Transverse colon (tissue), 4 donors: ENCODE data around the gene CDCA5. TPM values are rescaled to one million over a fixed set of nuclear protein-coding genes. Genes with fewer than 3 reads are reported as not detected.
A peak's percentile ranks its signal among the peaks of the same experiment; 100 is the strongest.

ENCODE experiments used
- DNase-seq: peaks from one replicate; pipeline ENCODE4 v3.0.0-alpha.2; 2019
- H3K27ac ChIP-seq, 4 donors: fragments of 200-600 bp; sonication (generic); 2 replicates each; pipeline ENCODE4 v1.5.1; 2016 to 2018; ENCODE audit warnings: inconsistent platforms in 4 of 4
- H3K27me3 ChIP-seq: fragments of 200-600 bp; sonication (generic); 2 replicates; pipeline ENCODE4 v1.5.1; 2017; ENCODE audit warnings: inconsistent platforms
- H3K36me3 ChIP-seq, 4 donors: fragments of 200-600 bp; sonication (generic); 2 replicates each; pipeline ENCODE4 v1.5.1; 2017 to 2019; ENCODE audit warnings: inconsistent platforms in 4 of 4
- H3K4me1 ChIP-seq, 4 donors: fragments of 200-600 bp; sonication (generic); 2 replicates each; pipeline ENCODE4 v1.5.1; 2017 to 2020; ENCODE audit warnings: inconsistent platforms in 4 of 4
- H3K4me3 ChIP-seq, 4 donors: fragments of 200-600 bp; sonication (generic); 1 replicate in 1 of 4; 2 replicates in 3 of 4; pipeline versions ENCODE4 v1.5.1 to v1.6.1; 2017 to 2019; ENCODE audit warnings: inconsistent platforms in 4 of 4
- H3K9me3 ChIP-seq, 2 donors: fragments of 200-600 bp; sonication (generic); 2 replicates each; pipeline ENCODE4 v1.5.1; 2017 to 2019; ENCODE audit warnings: inconsistent platforms in 2 of 2
- EP300 ChIP-seq: sonication (generic); formaldehyde crosslinking; IDR thresholded peaks from one replicate; pipeline ENCODE4 v1.6.1; 2017; ENCODE audit warnings: antibody characterized with exemption, low read depth
- POLR2A ChIP-seq: fragments of 450-650 bp; IDR thresholded peaks from one replicate; pipeline ENCODE4 v1.6.1; 2016; ENCODE audit warnings: antibody characterized with exemption, mild to moderate bottlenecking, moderate library complexity
- POLR2AphosphoS5 ChIP-seq, 3 donors: sonication (generic); formaldehyde crosslinking; IDR thresholded peaks; one replicate each; pipeline ENCODE4 v1.6.1; 2016; ENCODE audit warnings: antibody characterized with exemption in 3 of 3
- WGBS, 2 donors: methylation state at CpG; one replicate each; pipeline ENCODE4 v1.1.5; 2018; ENCODE audit warnings: low coverage in 1 of 2; 5-methylcytosine and 5-hydroxymethylcytosine counted together
- in situ Hi-C, 4 donors: fragments of 200-750 bp; cut with MboI; loops; one replicate each; pipeline versions ENCODE4 v1.15.0 to v1.15.1; 2017; ENCODE audit warnings: low sequenced_read_pairs in 3 of 4, low pct_ligation_motif_present in 1 of 4, low pct_unique_long_range_greater_than_20kb in 1 of 4
- intact Hi-C: fragments of 100-400 bp; cut with DNase I; formaldehyde crosslinking; loops from one replicate; pipeline ENCODE4 v1.15.1; 2023; ENCODE audit warnings: low total_unique reads
- total RNA-seq, 4 donors: library from RNA; depleted of rRNA; stranded (reverse); fragments of >200 nt; gene quantifications; one replicate each; pipeline ENCODE4 v1.1.0, GENCODE V29; 2016
- TF ChIP-seq, protein P1 (sequence below), 5 experiments: fragments of 200-600 bp in 3 of 5; fragments of 450-650 bp in 2 of 5; sonication (generic) in 3 of 5; IDR thresholded peaks; 1 replicate in 2 of 5; 2 replicates in 3 of 5; pipeline ENCODE4 v1.5.1; 2016 to 2017; ENCODE audit warnings: antibody characterized with exemption in 5 of 5, inconsistent platforms in 3 of 5, mild to moderate bottlenecking in 2 of 5, moderate library complexity in 1 of 5

Gene CDCA5, protein sequence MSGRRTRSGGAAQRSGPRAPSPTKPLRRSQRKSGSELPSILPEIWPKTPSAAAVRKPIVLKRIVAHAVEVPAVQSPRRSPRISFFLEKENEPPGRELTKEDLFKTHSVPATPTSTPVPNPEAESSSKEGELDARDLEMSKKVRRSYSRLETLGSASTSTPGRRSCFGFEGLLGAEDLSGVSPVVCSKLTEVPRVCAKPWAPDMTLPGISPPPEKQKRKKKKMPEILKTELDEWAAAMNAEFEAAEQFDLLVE
- total RNA-seq, result 1 to 10 TPM in 3 of 4 donors, not detected in 1; 1.9 to 2.6 (median 2.5) TPM

DNA sequence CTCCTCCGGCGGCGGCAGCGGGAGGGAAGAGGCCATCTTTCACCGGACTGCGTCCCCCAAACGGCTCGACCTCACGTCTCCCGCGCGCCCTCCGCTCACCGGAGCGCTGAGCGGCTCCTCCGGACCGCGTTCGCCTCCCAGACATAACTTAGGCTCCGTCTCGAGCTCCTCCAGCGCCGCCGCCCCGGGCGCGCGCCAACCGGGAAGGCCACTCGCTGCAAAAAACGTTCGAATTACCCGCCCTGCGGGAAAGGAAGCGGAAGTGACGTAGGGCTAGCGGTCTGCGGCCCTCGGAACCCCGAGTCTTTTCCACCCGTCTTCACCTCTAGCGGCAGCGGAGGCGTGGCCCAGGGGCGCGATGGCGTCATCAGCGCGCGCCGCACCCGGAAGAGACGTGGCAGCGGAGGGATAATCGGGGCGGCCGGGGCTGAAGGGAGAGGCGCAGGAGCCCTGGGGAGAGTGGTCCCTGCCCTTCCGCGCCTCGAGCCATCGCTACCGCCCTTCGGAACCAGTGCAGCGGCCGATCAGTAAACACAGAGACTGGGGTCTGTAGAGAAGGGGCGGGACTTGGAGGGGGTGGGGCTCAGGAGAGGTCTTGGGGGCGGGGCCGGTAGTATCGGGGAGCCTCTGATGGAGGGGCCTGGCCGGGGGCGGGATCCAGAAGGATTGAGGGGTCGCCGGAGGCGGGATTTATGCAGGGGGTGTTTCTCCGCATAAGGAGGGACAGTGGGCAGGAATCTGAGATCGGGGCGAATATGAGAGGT, at the start of gene CDCA5, which contains the start of gene ZFPL1:
Gene CDCA5, minus strand, starts transcription at position 207 of the 764 bp plus-strand sequence. Its CDS starts 62 bp downstream, at position 145.
Gene ZFPL1, plus strand, starts transcription at position 389 of the 764 bp plus-strand sequence. CDS start 477 bp downstream, outside the sequence.
- WGBS, 2 donors, result 0 to 1% methylated on average over 4 to 62 of the region's 79 CpGs
- intact Hi-C loops, result no loop called here
- Histone ChIP-seq H3K36me3 (peaks cover 0 to 12% (median 0%) of the 10 kb centered on the region in 4 donors), H3K9me3 (no peaks in the 10 kb centered on the region), H3K27me3 (no peaks in the 10 kb centered on the region), H3K4me1 (peaks cover 11 to 21% (median 15%) of the 10 kb centered on the region in 4 donors), H3K4me3 (peak within 1 kb of the TSS; percentile 61 to 91 (median 66)), H3K27ac (peak within 1 kb of the TSS; percentile 90 to 96 (median 94))
- peak; percentile 90 to 95 (median 93) for TF ChIP-seq POLR2AphosphoS5 (IDR thresholded peaks at IDR 0.05)
- peak; percentile 83 for TF ChIP-seq POLR2A
- TF ChIP-seq, protein P1, sequence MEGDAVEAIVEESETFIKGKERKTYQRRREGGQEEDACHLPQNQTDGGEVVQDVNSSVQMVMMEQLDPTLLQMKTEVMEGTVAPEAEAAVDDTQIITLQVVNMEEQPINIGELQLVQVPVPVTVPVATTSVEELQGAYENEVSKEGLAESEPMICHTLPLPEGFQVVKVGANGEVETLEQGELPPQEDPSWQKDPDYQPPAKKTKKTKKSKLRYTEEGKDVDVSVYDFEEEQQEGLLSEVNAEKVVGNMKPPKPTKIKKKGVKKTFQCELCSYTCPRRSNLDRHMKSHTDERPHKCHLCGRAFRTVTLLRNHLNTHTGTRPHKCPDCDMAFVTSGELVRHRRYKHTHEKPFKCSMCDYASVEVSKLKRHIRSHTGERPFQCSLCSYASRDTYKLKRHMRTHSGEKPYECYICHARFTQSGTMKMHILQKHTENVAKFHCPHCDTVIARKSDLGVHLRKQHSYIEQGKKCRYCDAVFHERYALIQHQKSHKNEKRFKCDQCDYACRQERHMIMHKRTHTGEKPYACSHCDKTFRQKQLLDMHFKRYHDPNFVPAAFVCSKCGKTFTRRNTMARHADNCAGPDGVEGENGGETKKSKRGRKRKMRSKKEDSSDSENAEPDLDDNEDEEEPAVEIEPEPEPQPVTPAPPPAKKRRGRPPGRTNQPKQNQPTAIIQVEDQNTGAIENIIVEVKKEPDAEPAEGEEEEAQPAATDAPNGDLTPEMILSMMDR (IDR thresholded peaks at IDR 0.05), result no peak
- in situ Hi-C loops, result no loop called here
- peak; percentile 96 for DNase-seq

DNA sequence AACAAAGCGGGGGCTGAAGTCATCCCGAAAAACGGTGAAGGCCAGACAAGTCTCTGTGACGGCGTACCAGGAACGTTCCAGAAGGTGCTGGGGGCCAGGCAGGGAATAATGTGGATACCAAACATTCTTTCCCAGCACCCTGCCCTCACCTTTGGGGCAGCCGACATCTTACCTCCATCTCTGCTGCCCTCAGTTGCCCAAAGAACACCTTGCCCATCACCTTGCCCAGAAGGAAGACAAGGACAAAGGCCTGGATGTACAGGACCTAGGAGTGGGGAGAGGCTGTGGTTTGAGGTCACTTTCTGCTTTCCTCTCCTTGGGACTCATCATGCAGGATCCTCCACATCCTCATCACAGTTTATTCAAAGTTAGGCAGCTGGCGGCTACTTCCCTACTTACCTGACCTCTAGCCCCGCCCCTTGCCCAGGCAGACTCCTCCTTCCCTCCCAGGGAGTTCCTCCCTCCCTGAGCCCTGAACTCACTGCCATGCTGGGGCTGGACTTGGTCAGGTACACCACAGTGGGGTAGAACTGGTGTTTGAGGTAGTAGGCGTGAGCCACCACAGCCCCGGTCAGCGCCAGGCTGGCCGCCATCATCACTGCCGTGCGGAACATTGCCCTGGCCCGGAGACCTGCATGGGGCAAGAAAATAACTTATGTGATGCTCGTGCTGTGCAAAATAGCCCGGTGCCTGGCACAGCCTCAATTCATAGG, 49.3 kb upstream of the CDCA5 start:
- Histone ChIP-seq H3K27ac (peak overlapping the region; percentile 94 to 97 (median 95)), H3K9me3 (no peaks in the 10 kb centered on the region), H3K36me3 (peaks cover 0 to 41% (median 21%) of the 10 kb centered on the region in 4 donors), H3K27me3 (no peaks in the 10 kb centered on the region), H3K4me3 (peak overlapping the region; percentile 73 to 82 (median 78)), H3K4me1 (peaks cover 17 to 39% (median 31%) of the 10 kb centered on the region in 4 donors)
- in situ Hi-C loops, result loop anchor here in 1 of 4 donors (10.0 kb wide), 1 partner anchor 52 kb away; the partner anchor contains the start of gene CAPN1
- 32% methylated on average over 18 of the region's 18 CpGs; no CpG with 5 or more reads in 1 of the 2 donors for WGBS, 2 donors
- intact Hi-C loops, result no loop called here
- peak; percentile 92 for DNase-seq
- TF ChIP-seq EP300 (no peak), POLR2A (peak; percentile 15), POLR2AphosphoS5 (IDR thresholded peaks at IDR 0.05) (peak; percentile 51 to 76 (median 64))

DNA sequence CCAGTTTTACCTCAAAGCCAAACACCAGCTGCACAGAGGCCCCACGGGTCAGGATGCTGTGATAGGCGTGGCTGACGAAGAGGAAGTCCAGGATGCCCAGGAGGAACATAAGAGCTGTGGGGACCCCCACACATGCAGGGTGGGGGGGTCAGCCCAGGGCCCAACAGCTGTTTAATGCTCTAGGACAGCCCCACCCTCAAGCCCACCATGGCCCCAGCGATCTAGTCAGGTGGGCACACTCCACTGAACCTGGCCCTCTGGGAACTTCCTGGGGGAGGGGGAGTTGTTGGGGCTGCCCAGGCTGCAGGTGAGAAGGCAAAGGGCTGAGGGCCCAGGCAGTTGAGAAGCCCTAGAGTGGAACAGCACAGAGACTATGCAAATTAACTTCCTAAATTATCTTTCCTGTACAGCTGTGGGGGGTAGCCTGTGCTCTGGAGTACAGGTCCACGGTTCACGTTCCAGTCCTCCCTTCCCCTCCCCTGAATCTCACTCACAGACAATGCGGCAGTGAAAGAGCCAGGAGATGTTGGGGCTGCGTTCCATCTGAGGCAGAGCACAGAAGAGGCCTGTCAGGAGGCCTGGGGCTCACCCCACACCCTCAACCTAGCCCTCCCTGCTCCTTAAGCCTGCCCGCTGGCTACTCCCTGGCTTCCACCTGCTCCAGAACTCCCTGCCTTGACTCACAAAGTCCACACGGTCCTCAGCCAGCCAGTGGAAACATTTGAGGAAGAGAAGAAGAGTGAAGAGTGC, 48.6 kb upstream of the CDCA5 start:
- peak overlapping the region; percentile 94 to 97 (median 95) for H3K27ac ChIP-seq
- intact Hi-C loops (no loop called here), in situ Hi-C loops (loop anchor here in 1 of 4 donors (10.0 kb wide), 1 partner anchor 52 kb away; the partner anchor contains the start of gene CAPN1)
- peak overlapping the region in 2 of 4 donors; percentile 78 to 82 for H3K4me3 ChIP-seq
- no peaks in the 10 kb centered on the region for H3K9me3 ChIP-seq
- H3K36me3 ChIP-seq, result peaks cover 0 to 48% (median 25%) of the 10 kb centered on the region in 4 donors
- no peak for DNase-seq
- H3K4me1 ChIP-seq, result peaks cover 17 to 39% (median 31%) of the 10 kb centered on the region in 4 donors
- TF ChIP-seq EP300 (no peak), POLR2AphosphoS5 (IDR thresholded peaks at IDR 0.05) (no peak), POLR2A (no peak)
- TF ChIP-seq, protein P1 (IDR thresholded peaks at IDR 0.05), result no peak
- WGBS, 2 donors, result 69% methylated on average over 10 of the region's 10 CpGs; no CpG with 5 or more reads in 1 of the 2 donors
- H3K27me3 ChIP-seq, result no peaks in the 10 kb centered on the region

GRCh38 chr11:65131895-65132237, 48.0 kb upstream of the CDCA5 start:
- H3K27ac ChIP-seq, result peak overlapping the region in 2 of 4 donors; percentile 51 to 94
- WGBS, 2 donors, result 80% methylated on average over 6 of the region's 6 CpGs; no CpG with 5 or more reads in 1 of the 2 donors
- no peak for DNase-seq
- intact Hi-C loops (no loop called here), in situ Hi-C loops (loop anchor here in 1 of 4 donors (10.0 kb wide), 1 partner anchor 53 kb away; the partner anchor contains the start of gene CAPN1)
- peaks cover 17 to 39% (median 30%) of the 10 kb centered on the region in 4 donors for H3K4me1 ChIP-seq
- H3K4me3 ChIP-seq, result no peak overlapping the region
- peaks cover 0 to 52% (median 26%) of the 10 kb centered on the region in 4 donors for H3K36me3 ChIP-seq
- no peaks in the 10 kb centered on the region for H3K9me3 ChIP-seq
- no peaks in the 10 kb centered on the region for H3K27me3 ChIP-seq
- no peak for TF ChIP-seq POLR2A
- TF ChIP-seq EP300, result no peak
- TF ChIP-seq, protein P1 (IDR thresholded peaks at IDR 0.05), result no peak
- no peak for TF ChIP-seq POLR2AphosphoS5 (IDR thresholded peaks at IDR 0.05)
